Forelimb muscle (tissue), 1 donor: ENCODE results near the gene ROR2. TPM values are rescaled to one million over a fixed set of nuclear protein-coding genes. Genes with fewer than 3 reads are reported as not detected.
A peak's percentile ranks its signal among the peaks of the same experiment; 100 is the strongest.

Experiments
- DNase-seq: peaks from one replicate; pipeline ENCODE4 v3.0.0-alpha.2; 2013; ENCODE audit warnings: low read depth
- polyA plus RNA-seq: library from polyadenylated mRNA; unstranded; fragments of 120-200 nt; gene quantifications from one replicate; pipeline ENCODE4 v1.2.1, GENCODE V29; 2013; ENCODE audit not compliant: insufficient read length

ROR2 gene
- polyA plus RNA-seq, 1 donor: 2.7 TPM

DNA sequence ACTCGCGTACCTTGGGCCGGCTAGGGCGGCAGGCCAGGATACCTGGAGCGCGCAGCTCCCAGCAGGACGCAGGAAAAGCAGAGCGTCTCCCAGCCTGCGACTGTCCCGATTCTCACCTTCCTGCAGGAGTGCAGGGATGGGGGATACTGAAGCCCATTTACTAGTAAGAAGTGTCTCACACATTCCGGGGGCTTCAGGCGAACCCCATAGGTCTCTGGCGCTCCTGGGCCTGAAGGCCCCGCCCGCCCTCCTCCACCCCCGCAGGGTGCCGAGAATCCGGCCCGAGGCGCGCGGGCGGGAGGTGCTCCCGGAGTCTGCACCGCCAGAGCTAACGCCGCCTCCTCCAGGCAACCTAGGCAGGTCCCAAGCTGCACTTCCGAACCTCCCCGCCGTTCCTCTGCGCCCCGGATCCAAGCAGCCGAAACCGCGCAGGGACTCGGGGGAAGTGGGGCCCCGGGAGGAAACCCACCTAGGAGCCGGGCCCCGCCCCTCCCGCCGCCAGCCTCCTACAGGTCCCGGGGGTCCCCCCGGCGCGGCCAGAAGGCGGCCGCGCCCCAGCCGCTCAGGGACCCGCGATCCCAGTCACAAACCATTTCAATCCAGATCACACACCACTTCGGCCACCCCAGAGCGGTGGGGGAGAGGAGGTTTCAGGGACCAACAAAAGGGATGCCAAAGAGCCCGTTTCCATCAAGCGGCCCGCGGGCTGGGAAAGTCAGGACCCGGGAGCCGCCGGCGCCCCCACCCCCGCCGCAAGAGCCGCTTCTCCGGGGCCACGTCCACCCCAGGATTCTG, 1.2 kb downstream of the ROR2 start:
- no peak for DNase-seq

- DNase-seq: no peak
Observed at GRCh38 chr9:91948101-91948596, 1.9 kb downstream of the ROR2 start.

- no peak for DNase-seq
Observed at GRCh38 chr9:91946653-91947488, 3.2 kb downstream of the ROR2 start.

GRCh38 chr9:91946196-91946595, 3.8 kb downstream of the ROR2 start:
- no peak for DNase-seq

GRCh38 chr9:91945277-91946085, 4.5 kb downstream of the ROR2 start:
- peak; percentile 38 for DNase-seq

DNA sequence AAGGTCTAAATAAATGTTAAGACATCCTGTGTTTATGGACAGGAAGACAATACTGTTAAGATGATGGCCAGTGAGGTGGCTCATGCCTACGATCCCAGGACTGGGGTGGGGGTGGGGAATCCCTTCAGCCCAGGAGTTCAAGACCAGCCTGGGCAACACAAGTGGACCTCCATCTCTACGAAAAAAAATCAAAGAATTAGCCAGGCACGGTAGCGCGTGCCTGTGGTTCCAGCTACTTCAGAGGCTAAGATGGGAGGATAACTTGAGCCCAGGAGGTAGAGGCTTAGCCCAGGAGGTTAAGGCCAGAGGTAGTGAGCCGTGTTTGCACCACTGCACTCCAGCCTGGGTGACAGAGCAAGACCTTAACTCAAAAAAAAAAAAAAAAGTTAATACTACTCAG, 5.3 kb downstream of the ROR2 start:
- DNase-seq: no peak

GRCh38 chr9:91943478-91944470, 6.3 kb downstream of the ROR2 start:
- no peak for DNase-seq

GRCh38 chr9:91942201-91942600, 7.8 kb downstream of the ROR2 start:
- no peak for DNase-seq

DNA sequence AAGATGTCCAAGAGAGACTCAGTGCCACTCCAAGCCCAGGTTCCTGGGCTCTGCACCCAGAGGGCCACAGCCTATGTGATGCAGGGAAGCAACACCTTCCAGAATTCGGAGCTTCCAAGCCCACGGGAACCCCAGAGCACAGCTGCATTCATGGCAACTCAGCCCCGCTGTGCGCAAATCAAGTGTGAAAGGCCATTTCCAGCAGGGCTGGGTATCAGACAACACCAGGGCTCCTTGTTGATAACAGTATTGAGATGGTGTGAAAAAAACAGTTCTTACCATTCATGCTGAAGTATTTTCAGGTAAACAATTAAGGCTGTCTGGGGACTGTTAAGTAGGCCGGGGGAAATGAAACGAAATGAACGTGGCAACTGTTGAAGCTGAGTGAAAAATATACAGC, 10.1 kb downstream of the ROR2 start:
- no peak for DNase-seq

DNA sequence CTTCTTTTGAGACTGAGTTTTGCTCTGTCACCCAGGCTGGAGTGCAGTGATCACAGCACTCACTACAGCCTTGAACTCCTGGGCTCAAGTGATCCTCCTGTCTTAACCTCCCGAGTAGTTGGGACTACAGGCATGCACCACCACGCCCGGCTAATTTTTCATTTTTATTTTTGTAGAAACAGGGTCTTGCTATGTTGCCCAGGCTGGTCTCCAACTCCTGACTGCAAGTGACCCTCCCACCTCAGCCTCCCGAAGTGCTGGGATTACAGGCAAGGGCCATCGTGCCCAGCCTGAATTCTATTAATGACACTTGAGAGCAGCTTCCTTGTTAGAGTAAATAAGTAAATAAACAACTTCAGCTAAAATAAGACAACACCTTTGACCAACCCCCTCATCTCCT, 12.3 kb downstream of the ROR2 start:
- no peak for DNase-seq

GRCh38 chr9:91937056-91937455, 13.0 kb downstream of the ROR2 start:
- no peak for DNase-seq

GRCh38 chr9:91935805-91936514, 14.1 kb downstream of the ROR2 start:
- no peak for DNase-seq

GRCh38 chr9:91935066-91935749, 14.8 kb downstream of the ROR2 start:
- no peak for DNase-seq

GRCh38 chr9:91934654-91935053, 15.4 kb downstream of the ROR2 start:
- no peak for DNase-seq

DNA sequence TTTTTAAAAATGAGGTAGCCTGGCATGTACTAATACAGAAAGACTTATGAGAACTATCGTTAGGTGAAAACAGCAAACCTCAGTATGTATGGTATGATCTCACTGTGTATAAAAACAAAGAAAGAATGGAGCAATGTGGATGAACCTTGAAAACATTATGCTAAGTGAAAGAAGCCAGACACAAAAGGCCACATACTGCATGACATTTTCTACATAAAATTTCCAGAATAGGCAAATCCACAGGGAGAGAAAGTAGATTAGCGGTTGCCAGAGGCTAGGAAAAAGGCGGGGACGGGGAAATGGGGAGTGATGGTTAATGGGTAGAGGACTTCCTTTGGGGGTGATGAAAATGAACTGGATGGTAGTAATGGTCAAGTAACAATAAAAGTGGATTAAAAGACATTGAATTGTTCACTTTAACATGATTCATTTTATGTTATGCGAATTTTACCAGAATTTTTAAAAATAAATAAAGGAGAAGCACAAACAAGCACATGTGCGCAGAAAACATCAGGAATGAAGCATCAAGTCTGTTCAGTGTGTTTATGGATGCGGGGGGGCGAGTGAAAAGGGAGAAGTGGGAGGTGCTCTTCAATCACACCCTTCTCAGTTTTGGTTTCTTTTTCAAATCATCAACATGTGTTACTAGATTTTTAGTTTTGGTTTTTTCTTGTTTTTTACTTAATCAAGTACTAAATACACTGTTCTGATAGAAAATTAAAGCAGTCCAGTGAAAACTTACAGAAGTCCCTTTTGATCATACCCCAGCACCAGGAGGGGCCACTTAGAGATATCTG, 16.3 kb downstream of the ROR2 start:
- DNase-seq: no peak

DNA sequence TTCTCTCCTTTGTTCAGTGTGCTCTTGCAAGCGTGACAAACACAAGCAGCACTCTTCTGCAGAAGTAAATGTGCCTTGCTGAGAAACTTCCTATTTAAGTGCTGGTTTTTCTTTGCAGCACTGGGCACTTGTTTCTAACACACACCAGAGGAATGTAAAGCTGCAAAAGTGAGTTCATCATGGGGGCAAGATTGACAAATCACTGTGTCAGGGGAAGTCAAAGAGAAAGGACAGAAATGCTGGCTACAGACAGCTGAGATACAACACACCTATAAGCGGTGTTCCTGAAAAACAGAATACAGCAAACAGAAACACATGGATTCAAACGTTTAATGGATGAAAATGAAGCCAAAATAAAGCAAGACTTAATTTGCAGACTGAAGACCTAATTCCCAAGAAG, 19.6 kb downstream of the ROR2 start:
- DNase-seq: no peak

- no peak for DNase-seq
Observed at GRCh38 chr9:91929331-91929730, 20.7 kb downstream of the ROR2 start.

GRCh38 chr9:91927922-91928510, 22.0 kb downstream of the ROR2 start:
- no peak for DNase-seq
